Uterus (tissue), 4 donors: Measurements from ENCODE around the gene DLD. TPM values are rescaled to one million over a fixed set of nuclear protein-coding genes. Genes with fewer than 3 reads are reported as not detected.
A peak's percentile ranks its signal among the peaks of the same experiment; 100 is the strongest.
"Not testable (repeated sequence)": the region's sequence is repeated elsewhere in the genome, so short reads cannot be mapped to it uniquely, and the experiment has no call there.

Source experiments
- DNase-seq, 2 donors: peaks; one replicate each; pipeline ENCODE4 v3.0.0-alpha.2; 2019 to 2020
- H3K27ac ChIP-seq, 2 donors: fragments of 200-600 bp; sonication (generic); 1 replicate in 1 of 2; 2 replicates in 1 of 2; pipeline ENCODE4 v1.5.1; 2016 to 2018
- H3K27me3 ChIP-seq, 2 donors: fragments of 200-600 bp; sonication (generic); one replicate each; pipeline ENCODE4 v1.5.1; 2018 to 2019; ENCODE audit warnings: control low read depth in 1 of 2
- H3K36me3 ChIP-seq, 2 donors: fragments of 200-600 bp; sonication (generic); one replicate each; pipeline ENCODE4 v1.5.1; 2019; ENCODE audit warnings: control low read depth in 1 of 2
- H3K4me1 ChIP-seq, 2 donors: fragments of 200-600 bp; sonication (generic); one replicate each; pipeline ENCODE4 v1.5.1; 2018 to 2019; ENCODE audit warnings: control low read depth in 1 of 2
- H3K4me3 ChIP-seq, 2 donors: fragments of 200-600 bp; sonication (generic); 1 replicate in 1 of 2; 2 replicates in 1 of 2; pipeline ENCODE4 v1.5.1; 2018 to 2019; ENCODE audit warnings: mild to moderate bottlenecking in 1 of 2
- H3K9me3 ChIP-seq, 2 donors: fragments of 200-600 bp; sonication (generic); one replicate each; pipeline ENCODE4 v1.5.1; 2019; ENCODE audit warnings: control low read depth in 1 of 2
- CTCF ChIP-seq, 4 experiments: fragments of 200-600 bp in 2 of 4; fragments of 450-650 bp in 2 of 4; sonication (generic) in 2 of 4; IDR thresholded peaks; one replicate each; pipeline ENCODE4 v1.5.1; 2016 to 2019; ENCODE audit warnings: antibody characterized with exemption in 4 of 4, mild to moderate bottlenecking in 2 of 4, moderate library complexity in 1 of 4
- POLR2A ChIP-seq, 2 donors: fragments of 450-650 bp; IDR thresholded peaks; one replicate each; pipeline ENCODE4 v1.6.1; 2016; ENCODE audit warnings: antibody characterized with exemption in 2 of 2, mild to moderate bottlenecking in 1 of 2, moderate library complexity in 1 of 2
- intact Hi-C: fragments of 100-400 bp; cut with DNase I; formaldehyde crosslinking; loops from one replicate; pipeline ENCODE4 v1.15.1; 2023; ENCODE audit warnings: low total_unique reads
- total RNA-seq, 4 donors: library from RNA; depleted of rRNA in 3 of 4; stranded (reverse); fragments of >200 nt in 3 of 4; gene quantifications; one replicate each; pipeline versions ENCODE4 v1.1.0 to v1.2.4, GENCODE V29; 2014 to 2023
- donor health status: DM: yes; HTN: yes; CAD: no.

Gene DLD
- total RNA-seq, 4 donors from 2014 or later: 50.2 to 127 (median 64.3) TPM

GRCh38 chr7:107889992-107890391 is 991 bp upstream of the DLD start:
- no peak for DNase-seq
- Histone ChIP-seq H3K4me3 (peak overlapping the region in 1 of 2 donors; percentile 88), H3K27me3 (no peaks in the 10 kb centered on the region), H3K4me1 (peaks cover 4 to 6% of the 10 kb centered on the region in 2 donors), H3K27ac (peak overlapping the region; percentile 87 to 94), H3K9me3 (no peaks in the 10 kb centered on the region), H3K36me3 (no peaks in the 10 kb centered on the region)
- TF ChIP-seq POLR2A (IDR thresholded peaks at IDR 0.05) (no peak), CTCF (IDR thresholded peaks at IDR 0.05) (no peak)
- intact Hi-C loops: no loop called here

- DNase-seq: peak in 1 of 2 donors; percentile 43
- Histone ChIP-seq H3K4me3 (peak overlapping the region; percentile 76 to 88), H3K36me3 (no peaks in the 10 kb centered on the region), H3K27me3 (no peaks in the 10 kb centered on the region), H3K4me1 (peaks cover 4 to 6% of the 10 kb centered on the region in 2 donors), H3K9me3 (no peaks in the 10 kb centered on the region), H3K27ac (peak overlapping the region; percentile 87 to 94)
- TF ChIP-seq CTCF (IDR thresholded peaks at IDR 0.05) (no peak), POLR2A (IDR thresholded peaks at IDR 0.05) (no peak)
- intact Hi-C loops: no loop called here
Observed at GRCh38 chr7:107890493-107890961, 456 bp upstream of the DLD start.

- intact Hi-C loops: no loop called here
- DNase-seq: no peak
- TF ChIP-seq POLR2A (IDR thresholded peaks at IDR 0.05): no peak
- TF ChIP-seq CTCF (IDR thresholded peaks at IDR 0.05): no peak
- Histone ChIP-seq H3K27ac (peak overlapping the region; percentile 87 to 94), H3K9me3 (no peaks in the 10 kb centered on the region), H3K4me3 (peak overlapping the region; percentile 76 to 88), H3K36me3 (no peaks in the 10 kb centered on the region), H3K4me1 (peaks cover 4 to 6% of the 10 kb centered on the region in 2 donors), H3K27me3 (no peaks in the 10 kb centered on the region)
Observed at GRCh38 chr7:107891636-107892366, 818 bp downstream of the DLD start.

GRCh38 chr7:107892367-107892741 is 1.4 kb downstream of the DLD start:
- H3K27ac ChIP-seq: peak overlapping the region; percentile 87 to 94
- H3K4me1 ChIP-seq, H3K27me3 ChIP-seq, H3K4me3 ChIP-seq, H3K36me3 ChIP-seq, DNase-seq, intact Hi-C loops, H3K9me3 ChIP-seq: not testable (repeated sequence)

- TF ChIP-seq POLR2A (IDR thresholded peaks at IDR 0.05) (no peak), CTCF (IDR thresholded peaks at IDR 0.05) (no peak)
- Histone ChIP-seq H3K36me3 (no peaks in the 10 kb centered on the region), H3K9me3 (no peaks in the 10 kb centered on the region), H3K4me1 (no peaks in the 10 kb centered on the region), H3K4me3 (no peak overlapping the region), H3K27ac (no peak overlapping the region), H3K27me3 (no peaks in the 10 kb centered on the region)
- DNase-seq: no peak
- intact Hi-C loops: no loop called here
Observed at GRCh38 chr7:107898997-107899594, 8.1 kb downstream of the DLD start.
